ENCODE data around the gene USP7.

Gene USP7

GRCh38 chr16:8885674-8886592 lies 77.8 kb downstream of the USP7 start:
- no peak overlapping the region for H3K4me3 ChIP-seq (replicated peaks; ENCODE audit: low read depth, low read length)
- DNase-seq (ENCODE audit: extremely low read depth, insufficient read length) = no peak
- H3K36me3 ChIP-seq (ENCODE audit: control insufficient read depth, insufficient read depth, low read length) = peaks cover 27% of the 10 kb centered on the region
- no peak for TF ChIP-seq CTCF (IDR thresholded peaks at IDR 0.05; ENCODE audit: insufficient read depth, low read length, poor library complexity, severe bottlenecking)
- H3K27me3 ChIP-seq (replicated peaks; ENCODE audit: control insufficient read depth, insufficient read depth, low read length) = no peaks in the 10 kb centered on the region

- peaks cover 4% of the 10 kb centered on the region for H3K36me3 ChIP-seq (ENCODE audit: control insufficient read depth, insufficient read depth, low read length)
- DNase-seq (ENCODE audit: extremely low read depth, insufficient read length) = no peak
- H3K27me3 ChIP-seq (replicated peaks; ENCODE audit: control insufficient read depth, insufficient read depth, low read length) = no peaks in the 10 kb centered on the region
- TF ChIP-seq CTCF (IDR thresholded peaks at IDR 0.05; ENCODE audit: insufficient read depth, low read length, poor library complexity, severe bottlenecking) = no peak
- H3K4me3 ChIP-seq (replicated peaks; ENCODE audit: low read depth, low read length) = no peak overlapping the region
Observed at GRCh38 chr16:8882725-8883377, 80.9 kb downstream of the USP7 start.

GRCh38 chr16:8882041-8882617 lies 81.6 kb downstream of the USP7 start, which contains the start of gene LITAFD:
LITAFD (plus strand) TSS chr16:8882351; CDS start chr16:8884356, 2,005 bp downstream.
- no peak within 1 kb of the TSS for H3K4me3 ChIP-seq (replicated peaks; ENCODE audit: low read depth, low read length)
- H3K27me3 ChIP-seq (replicated peaks; ENCODE audit: control insufficient read depth, insufficient read depth, low read length) = no peaks in the 10 kb centered on the region
- H3K36me3 ChIP-seq (ENCODE audit: control insufficient read depth, insufficient read depth, low read length) = peaks cover under 1% of the 10 kb centered on the region
- TF ChIP-seq CTCF (IDR thresholded peaks at IDR 0.05; ENCODE audit: insufficient read depth, low read length, poor library complexity, severe bottlenecking) = no peak
- DNase-seq (ENCODE audit: extremely low read depth, insufficient read length) = no peak

DNA sequence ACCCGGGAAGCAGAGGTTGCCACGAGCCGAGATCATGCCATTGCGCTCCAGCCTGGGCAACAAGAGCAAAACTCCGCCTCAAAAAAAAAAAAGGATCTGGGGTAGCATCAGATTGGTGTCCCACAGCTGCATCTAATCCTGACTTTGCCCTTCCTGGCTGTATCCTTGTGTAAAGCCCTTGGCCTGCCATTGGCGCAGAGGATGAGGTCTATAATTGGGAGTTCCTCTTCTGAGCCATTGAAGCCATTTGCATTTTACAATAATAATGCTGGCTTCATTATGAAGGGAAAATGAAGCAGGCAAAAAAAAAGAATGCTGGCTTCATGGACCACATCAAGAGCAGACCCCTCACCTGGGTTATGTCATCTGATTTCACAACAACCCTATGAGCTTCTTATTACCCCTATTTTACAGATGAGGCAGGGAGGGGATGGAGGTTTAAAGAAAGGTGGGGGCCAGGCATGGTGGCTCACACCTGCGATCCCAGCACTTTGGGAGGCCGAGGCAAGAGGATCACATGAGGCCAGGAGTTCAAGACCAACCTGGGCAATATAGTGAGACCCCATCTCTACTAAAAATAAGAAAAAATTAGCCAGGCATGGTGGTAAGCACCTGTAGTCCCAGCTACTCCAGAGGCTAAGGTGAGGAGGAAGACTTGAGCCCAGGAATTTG lies 82.7 kb downstream of the USP7 start:
- TF ChIP-seq CTCF (IDR thresholded peaks at IDR 0.05; ENCODE audit: insufficient read depth, low read length, poor library complexity, severe bottlenecking) = no peak
- no peaks in the 10 kb centered on the region for H3K36me3 ChIP-seq (ENCODE audit: control insufficient read depth, insufficient read depth, low read length)

DNA sequence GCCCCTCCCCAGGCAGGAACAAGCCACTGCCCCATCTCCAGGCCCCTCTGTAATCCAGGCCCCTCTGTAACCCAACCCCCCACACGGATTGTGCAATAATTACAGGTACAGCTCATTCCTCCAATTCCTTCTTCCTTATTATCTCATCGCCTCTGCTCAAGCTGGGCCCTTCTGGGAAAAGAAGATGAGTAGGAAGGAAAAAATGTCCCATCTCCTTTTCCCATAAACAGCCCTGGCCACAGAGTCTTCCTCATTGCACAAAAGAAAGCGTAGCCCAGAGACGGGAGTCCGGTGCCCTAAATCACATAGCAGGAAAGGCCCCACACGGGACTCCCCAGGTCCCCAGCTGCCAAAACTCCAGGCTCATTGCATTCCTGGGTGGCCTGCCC lies 85.2 kb downstream of the USP7 start:
- Histone ChIP-seq H3K4me3 (replicated peaks; ENCODE audit: low read depth, low read length) (no peak overlapping the region), H3K36me3 (ENCODE audit: control insufficient read depth, insufficient read depth, low read length) (no peaks in the 10 kb centered on the region), H3K27me3 (replicated peaks; ENCODE audit: control insufficient read depth, insufficient read depth, low read length) (no peaks in the 10 kb centered on the region)
- no peak for TF ChIP-seq CTCF (IDR thresholded peaks at IDR 0.05; ENCODE audit: insufficient read depth, low read length, poor library complexity, severe bottlenecking)
- no peak for DNase-seq (ENCODE audit: extremely low read depth, insufficient read length)

More for the DNA sequence above, 82.7 kb downstream of the USP7 start:
- no peak for DNase-seq (ENCODE audit: extremely low read depth, insufficient read length)
- H3K27me3 ChIP-seq (replicated peaks; ENCODE audit: control insufficient read depth, insufficient read depth, low read length) = no peaks in the 10 kb centered on the region
- no peak overlapping the region for H3K4me3 ChIP-seq (replicated peaks; ENCODE audit: low read depth, low read length)
